Stomach (tissue), 4 donors: ENCODE measurements around the gene CGGBP1.

Source experiments
- EP300 ChIP-seq: sonication (generic); formaldehyde crosslinking; IDR thresholded peaks from one replicate; pipeline ENCODE4 v1.6.1; 2017; ENCODE audit warnings: antibody characterized with exemption
- POLR2A ChIP-seq, 4 donors: fragments of 450-650 bp; IDR thresholded peaks; one replicate each; pipeline ENCODE4 v1.6.1; 2016; ENCODE audit warnings: antibody characterized with exemption in 4 of 4, control low read depth in 2 of 4, mild to moderate bottlenecking in 1 of 4, moderate library complexity in 1 of 4
- POLR2AphosphoS5 ChIP-seq, 3 donors: sonication (generic); formaldehyde crosslinking; IDR thresholded peaks; one replicate each; pipeline ENCODE4 v1.6.1; 2016; ENCODE audit warnings: antibody characterized with exemption in 3 of 3
- TF ChIP-seq, protein P1 (sequence below), 7 experiments: fragments of 450-650 bp in 4 of 7; fragments of 200-600 bp in 3 of 7; sonication (generic) in 3 of 7; IDR thresholded peaks; one replicate each; pipeline ENCODE4 v1.5.1; 2016 to 2019; ENCODE audit warnings: antibody characterized with exemption in 7 of 7, control low read depth in 2 of 7, mild to moderate bottlenecking in 1 of 7

DNA sequence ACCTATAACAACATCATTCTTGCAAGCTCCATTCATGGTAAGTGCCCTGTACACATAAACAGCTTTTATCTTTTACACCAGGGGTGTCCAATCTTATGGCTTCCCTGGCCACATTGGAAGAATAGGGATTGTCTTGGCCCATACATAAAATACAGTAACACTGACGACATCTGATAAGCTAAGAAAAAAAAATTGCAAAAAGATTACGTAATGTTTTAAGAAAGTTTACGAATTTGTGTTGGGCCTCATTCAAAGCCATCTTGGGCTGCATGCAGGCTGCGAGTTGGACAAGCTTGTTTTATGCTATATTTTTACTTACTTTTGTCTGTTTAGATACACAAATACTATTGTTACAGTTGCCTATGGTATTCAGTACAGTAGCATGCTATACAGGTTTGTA lies 31.9 kb upstream of the CGGBP1 start:
- no peak for TF ChIP-seq POLR2AphosphoS5 (IDR thresholded peaks at IDR 0.05)
- TF ChIP-seq, protein P1, sequence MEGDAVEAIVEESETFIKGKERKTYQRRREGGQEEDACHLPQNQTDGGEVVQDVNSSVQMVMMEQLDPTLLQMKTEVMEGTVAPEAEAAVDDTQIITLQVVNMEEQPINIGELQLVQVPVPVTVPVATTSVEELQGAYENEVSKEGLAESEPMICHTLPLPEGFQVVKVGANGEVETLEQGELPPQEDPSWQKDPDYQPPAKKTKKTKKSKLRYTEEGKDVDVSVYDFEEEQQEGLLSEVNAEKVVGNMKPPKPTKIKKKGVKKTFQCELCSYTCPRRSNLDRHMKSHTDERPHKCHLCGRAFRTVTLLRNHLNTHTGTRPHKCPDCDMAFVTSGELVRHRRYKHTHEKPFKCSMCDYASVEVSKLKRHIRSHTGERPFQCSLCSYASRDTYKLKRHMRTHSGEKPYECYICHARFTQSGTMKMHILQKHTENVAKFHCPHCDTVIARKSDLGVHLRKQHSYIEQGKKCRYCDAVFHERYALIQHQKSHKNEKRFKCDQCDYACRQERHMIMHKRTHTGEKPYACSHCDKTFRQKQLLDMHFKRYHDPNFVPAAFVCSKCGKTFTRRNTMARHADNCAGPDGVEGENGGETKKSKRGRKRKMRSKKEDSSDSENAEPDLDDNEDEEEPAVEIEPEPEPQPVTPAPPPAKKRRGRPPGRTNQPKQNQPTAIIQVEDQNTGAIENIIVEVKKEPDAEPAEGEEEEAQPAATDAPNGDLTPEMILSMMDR (IDR thresholded peaks at IDR 0.05), result no peak
- no peak for TF ChIP-seq EP300
- no peak for TF ChIP-seq POLR2A (IDR thresholded peaks at IDR 0.05)
